CD4-positive, alpha-beta T cell (primary cell): Measurements from ENCODE around the gene TAF4B. TPM values are rescaled to one million over a fixed set of nuclear protein-coding genes. Genes with fewer than 3 reads are reported as not detected.
A peak's percentile ranks its signal among the peaks of the same experiment; 100 is the strongest.
"Not testable (repeated sequence)": the region's sequence is repeated elsewhere in the genome, so short reads cannot be mapped to it uniquely, and the experiment has no call there.

ENCODE experiments used
- ATAC-seq: fragments of 200-7000 bp; cut with Tn5 transposase; one replicate; pipeline ENCODE4 v1.10.0; 2022; ENCODE audit warnings: mild to moderate bottlenecking; ENCODE audit not compliant: poor library complexity
- CTCF ChIA-PET: fragments of 350-600 bp; sonication (Branson Sonifier 250); formaldehyde crosslinking; loops from one replicate; lab custom pipeline; 2021; ENCODE audit warnings: antibody characterized with exemption, inconsistent platforms; lab: Charles Lee
- POLR2A ChIA-PET: fragments of 350-600 bp; sonication (Branson Sonifier 250); formaldehyde crosslinking; loops from one replicate; lab custom pipeline; 2021; ENCODE audit warnings: antibody characterized with exemption, inconsistent platforms; lab: Charles Lee
- DNase-seq, 14 experiments: peaks; one replicate each; pipeline ENCODE4 v3.0.0-alpha.2; 2013 to 2020; ENCODE audit warnings: mixed read lengths in 2 of 14
- H3K27ac ChIP-seq, 2 donors: one replicate each; pipeline versions ENCODE4 v1.5.1 to v1.7.0; 2013; ENCODE audit warnings: low read length in 2 of 2, low read depth in 1 of 2, mild to moderate bottlenecking in 1 of 2
- H3K27me3 ChIP-seq, 2 experiments: 1 replicate in 1 of 2; 2 replicates in 1 of 2; pipeline versions ENCODE4 v1.6.1 to v1.7.0; 2013; ENCODE audit warnings: low read length in 2 of 2, control low read depth in 1 of 2, mild to moderate bottlenecking in 1 of 2, moderate library complexity in 1 of 2; ENCODE audit not compliant: insufficient read depth in 2 of 2, control insufficient read depth in 1 of 2
- H3K36me3 ChIP-seq: one replicate; pipeline ENCODE4 v1.6.1; 2013; ENCODE audit warnings: low read length, control low read depth; ENCODE audit not compliant: insufficient read depth
- H3K4me1 ChIP-seq: one replicate; pipeline ENCODE4 v1.6.1; 2013; ENCODE audit warnings: low read length, control low read depth; ENCODE audit not compliant: insufficient read depth
- H3K4me3 ChIP-seq: one replicate; pipeline ENCODE4 v1.5.1; 2013; ENCODE audit warnings: mild to moderate bottlenecking, low read length, moderate library complexity
- H3K9me3 ChIP-seq, 2 experiments: 1 replicate in 1 of 2; 2 replicates in 1 of 2; pipeline versions ENCODE4 v1.6.1 to v1.7.0; 2013; ENCODE audit warnings: low read length in 2 of 2, mild to moderate bottlenecking in 2 of 2, control low read depth in 1 of 2, moderate library complexity in 1 of 2; ENCODE audit not compliant: control insufficient read depth in 1 of 2, insufficient read depth in 1 of 2
- H3K27ac Mint-ChIP-seq: one replicate; pipeline ENCODE4 v1.8.0; 2020; ENCODE audit warnings: mixed read lengths
- H3K27me3 Mint-ChIP-seq: one replicate; pipeline ENCODE4 v1.8.0; 2021; ENCODE audit warnings: mixed read lengths
- H3K36me3 Mint-ChIP-seq: one replicate; pipeline ENCODE4 v1.8.0; 2021; ENCODE audit warnings: low read depth, mixed read lengths
- H3K4me1 Mint-ChIP-seq: one replicate; pipeline ENCODE4 v1.8.0; 2021; ENCODE audit warnings: low read depth, mixed read lengths
- H3K4me3 Mint-ChIP-seq: one replicate; pipeline ENCODE4 v1.8.0; 2020; ENCODE audit warnings: mild to moderate bottlenecking, mixed read lengths
- H3K9me3 Mint-ChIP-seq: one replicate; pipeline ENCODE4 v1.8.0; 2020; ENCODE audit warnings: mixed read lengths
- intact Hi-C, 2 experiments: fragments of 100-400 bp; cut with DNase I in 1 of 2; cut with micrococcal nuclease in 1 of 2; formaldehyde crosslinking; loops; one replicate each; pipeline versions ENCODE4 v1.15.1 to v1.9.0; 2023 to 2025; cut with DNase I, micrococcal nuclease
- total RNA-seq, 174 experiments: library from RNA in 2 of 174; stranded (reverse) in 2 of 174; gene quantifications; one replicate each; pipeline ENCODE4 v1.2.3 and lab custom pipeline; 2021 to 2026
- TF ChIP-seq, protein P1 (sequence below): fragments of 200-600 bp; IDR thresholded peaks from one replicate; pipeline ENCODE4 v1.8.0; 2022; ENCODE audit warnings: antibody characterized with exemption, mild to moderate bottlenecking

Gene TAF4B
- total RNA-seq, 2 experiments from 2014 or later, result 13.7 to 14.1 TPM

DNA sequence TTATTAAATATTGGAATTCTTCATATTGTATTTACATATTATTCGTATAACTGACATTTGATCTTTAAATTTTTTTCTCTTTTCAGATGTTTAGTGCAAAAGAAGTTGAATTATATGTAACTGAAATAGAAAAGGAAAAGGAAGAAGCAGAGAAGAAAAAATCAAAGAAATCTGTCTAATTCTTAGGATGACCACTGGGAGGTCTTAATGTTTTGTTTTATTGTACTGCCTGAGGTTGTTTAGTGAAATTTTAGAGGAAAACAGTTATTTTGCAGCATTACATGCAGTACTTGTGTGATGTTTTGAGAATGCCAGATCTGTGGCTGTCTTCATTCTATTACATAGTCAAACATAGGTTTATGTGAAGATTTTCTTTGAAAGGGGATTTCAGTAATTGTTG is 34.0 kb upstream of the TAF4B start:
- intact Hi-C loops, result no loop called here
- Mint-ChIP-seq H3K36me3 (no peaks in the 10 kb centered on the region), H3K4me3 (no peak overlapping the region), H3K27me3 (no peaks in the 10 kb centered on the region), H3K27ac (peak overlapping the region; percentile 71), H3K9me3 (no peaks in the 10 kb centered on the region), H3K4me1 (peaks cover 31% of the 10 kb centered on the region)
- ATAC-seq (no peak), DNase-seq (no peak)
- CTCF ChIA-PET, result no interaction called here
- Histone ChIP-seq H3K9me3 (no peaks in the 10 kb centered on the region), H3K27ac (no peak overlapping the region), H3K4me3 (no peak overlapping the region), H3K27me3 (no peaks in the 10 kb centered on the region), H3K4me1 (peaks cover 8% of the 10 kb centered on the region), H3K36me3 (no peaks in the 10 kb centered on the region)
- POLR2A ChIA-PET, result interaction anchor here (1.1 kb wide), 1 partner anchor 35 kb away, joined by 3 read pairs; no protein-coding TSS in a partner anchor
- TF ChIP-seq, protein P1, sequence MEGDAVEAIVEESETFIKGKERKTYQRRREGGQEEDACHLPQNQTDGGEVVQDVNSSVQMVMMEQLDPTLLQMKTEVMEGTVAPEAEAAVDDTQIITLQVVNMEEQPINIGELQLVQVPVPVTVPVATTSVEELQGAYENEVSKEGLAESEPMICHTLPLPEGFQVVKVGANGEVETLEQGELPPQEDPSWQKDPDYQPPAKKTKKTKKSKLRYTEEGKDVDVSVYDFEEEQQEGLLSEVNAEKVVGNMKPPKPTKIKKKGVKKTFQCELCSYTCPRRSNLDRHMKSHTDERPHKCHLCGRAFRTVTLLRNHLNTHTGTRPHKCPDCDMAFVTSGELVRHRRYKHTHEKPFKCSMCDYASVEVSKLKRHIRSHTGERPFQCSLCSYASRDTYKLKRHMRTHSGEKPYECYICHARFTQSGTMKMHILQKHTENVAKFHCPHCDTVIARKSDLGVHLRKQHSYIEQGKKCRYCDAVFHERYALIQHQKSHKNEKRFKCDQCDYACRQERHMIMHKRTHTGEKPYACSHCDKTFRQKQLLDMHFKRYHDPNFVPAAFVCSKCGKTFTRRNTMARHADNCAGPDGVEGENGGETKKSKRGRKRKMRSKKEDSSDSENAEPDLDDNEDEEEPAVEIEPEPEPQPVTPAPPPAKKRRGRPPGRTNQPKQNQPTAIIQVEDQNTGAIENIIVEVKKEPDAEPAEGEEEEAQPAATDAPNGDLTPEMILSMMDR, result no peak

DNA sequence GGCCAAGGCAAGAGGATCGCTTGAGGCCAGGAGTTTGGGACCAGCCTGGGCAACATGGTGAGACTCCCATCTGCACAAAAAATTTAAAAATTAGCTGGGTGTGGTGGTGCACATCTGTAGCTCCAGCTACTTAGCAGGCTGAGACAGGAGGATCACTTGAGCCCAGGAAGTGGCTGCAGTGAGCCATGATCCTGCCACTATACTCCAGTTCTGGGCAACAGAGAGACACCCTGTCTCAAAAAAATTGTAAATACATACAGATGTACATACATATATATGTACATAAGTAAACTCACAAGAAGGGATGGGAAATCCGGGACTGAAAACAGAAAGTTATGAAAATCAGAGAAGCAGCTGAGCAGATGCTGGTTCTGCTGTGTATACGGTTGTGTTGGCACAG is 29.6 kb upstream of the TAF4B start:
- Histone ChIP-seq H3K27ac (no peak overlapping the region), H3K4me3 (no peak overlapping the region), H3K4me1 (no peaks in the 10 kb centered on the region), H3K9me3 (no peaks in the 10 kb centered on the region), H3K36me3 (no peaks in the 10 kb centered on the region), H3K27me3 (no peaks in the 10 kb centered on the region)
- intact Hi-C loops, result no loop called here
- H3K9me3 Mint-ChIP-seq, result no peaks in the 10 kb centered on the region
- DNase-seq (no peak), ATAC-seq (no peak)
- H3K4me3 Mint-ChIP-seq, result no peak overlapping the region
- TF ChIP-seq, protein P1, result no peak
- CTCF ChIA-PET, result no interaction called here
- H3K36me3 Mint-ChIP-seq, result no peaks in the 10 kb centered on the region
- no peaks in the 10 kb centered on the region for H3K27me3 Mint-ChIP-seq
- POLR2A ChIA-PET, result no interaction called here
- no peak overlapping the region for H3K27ac Mint-ChIP-seq
- H3K4me1 Mint-ChIP-seq, result peaks cover 9% of the 10 kb centered on the region

DNA sequence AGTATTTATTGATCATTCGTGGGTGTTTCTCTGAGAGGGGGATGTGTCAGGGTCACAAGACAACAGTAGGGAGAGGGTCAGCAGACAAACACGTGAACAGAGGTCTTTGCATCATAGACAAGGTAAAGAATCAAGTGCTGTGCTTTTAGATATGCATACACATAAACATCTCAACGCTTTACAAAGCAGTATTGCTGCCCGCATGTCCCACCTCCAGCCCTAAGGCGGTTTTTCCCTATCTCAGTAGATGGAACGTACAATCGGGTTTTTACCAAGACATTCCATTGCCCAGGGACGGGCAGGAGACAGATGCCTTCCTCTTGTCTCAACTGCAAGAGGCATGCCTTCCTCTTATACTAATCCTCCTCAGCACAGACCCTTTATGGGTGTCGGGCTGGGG is 24.2 kb upstream of the TAF4B start:
- H3K27me3 Mint-ChIP-seq, H3K9me3 Mint-ChIP-seq, H3K4me3 ChIP-seq, H3K27ac Mint-ChIP-seq, ATAC-seq, H3K27ac ChIP-seq, intact Hi-C loops, H3K27me3 ChIP-seq, H3K9me3 ChIP-seq, H3K4me3 Mint-ChIP-seq, H3K4me1 ChIP-seq, CTCF ChIA-PET, H3K36me3 ChIP-seq, POLR2A ChIA-PET, H3K4me1 Mint-ChIP-seq, DNase-seq, H3K36me3 Mint-ChIP-seq: not testable (repeated sequence)

DNA sequence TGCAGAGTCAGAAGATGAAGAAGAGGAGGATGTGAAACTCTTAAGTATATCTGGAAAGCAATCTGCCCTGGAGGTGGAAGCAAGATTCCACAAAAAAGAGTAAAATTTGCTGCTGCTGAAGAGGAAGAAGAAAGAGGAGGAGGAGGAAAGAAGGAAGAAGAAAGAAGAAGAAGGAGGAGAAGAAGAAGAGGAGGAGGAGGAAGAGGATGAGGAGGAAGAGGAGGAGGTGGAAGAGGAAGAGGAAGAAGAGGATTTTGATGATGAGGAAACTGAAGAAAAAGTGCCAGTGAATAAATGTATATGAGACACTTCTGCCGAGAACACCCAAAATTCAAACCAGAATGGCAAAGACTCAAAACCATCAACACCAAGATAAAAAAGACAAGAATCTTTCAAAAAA is 20.9 kb upstream of the TAF4B start:
- H3K4me1 ChIP-seq, result no peaks in the 10 kb centered on the region
- no peak overlapping the region for H3K4me3 ChIP-seq
- peaks cover 5% of the 10 kb centered on the region for H3K4me1 Mint-ChIP-seq
- H3K36me3 ChIP-seq, result no peaks in the 10 kb centered on the region
- H3K4me3 Mint-ChIP-seq, result no peak overlapping the region
- H3K27ac ChIP-seq, result no peak overlapping the region
- no peak for ATAC-seq
- no peak for DNase-seq
- intact Hi-C loops, result no loop called here
- H3K27me3 ChIP-seq, result no peaks in the 10 kb centered on the region
- H3K9me3 Mint-ChIP-seq, result no peaks in the 10 kb centered on the region
- H3K36me3 Mint-ChIP-seq, result no peaks in the 10 kb centered on the region
- ChIA-PET POLR2A (no interaction called here), CTCF (no interaction called here)
- H3K27ac Mint-ChIP-seq, result no peak overlapping the region
- H3K9me3 ChIP-seq, result no peaks in the 10 kb centered on the region
- TF ChIP-seq, protein P1, result no peak
- H3K27me3 Mint-ChIP-seq, result no peaks in the 10 kb centered on the region
